Medulla oblongata (tissue), 1 donor: Measurements from ENCODE around the gene CLK1.
"Not testable (repeated sequence)": the region's sequence is repeated elsewhere in the genome, so short reads cannot be mapped to it uniquely, and the experiment has no call there.

Experiments used
- DNase-seq: peaks from one replicate; pipeline ENCODE4 v3.0.0-alpha.2; 2015; ENCODE audit errors: extremely low spot score

CLK1 gene

DNA sequence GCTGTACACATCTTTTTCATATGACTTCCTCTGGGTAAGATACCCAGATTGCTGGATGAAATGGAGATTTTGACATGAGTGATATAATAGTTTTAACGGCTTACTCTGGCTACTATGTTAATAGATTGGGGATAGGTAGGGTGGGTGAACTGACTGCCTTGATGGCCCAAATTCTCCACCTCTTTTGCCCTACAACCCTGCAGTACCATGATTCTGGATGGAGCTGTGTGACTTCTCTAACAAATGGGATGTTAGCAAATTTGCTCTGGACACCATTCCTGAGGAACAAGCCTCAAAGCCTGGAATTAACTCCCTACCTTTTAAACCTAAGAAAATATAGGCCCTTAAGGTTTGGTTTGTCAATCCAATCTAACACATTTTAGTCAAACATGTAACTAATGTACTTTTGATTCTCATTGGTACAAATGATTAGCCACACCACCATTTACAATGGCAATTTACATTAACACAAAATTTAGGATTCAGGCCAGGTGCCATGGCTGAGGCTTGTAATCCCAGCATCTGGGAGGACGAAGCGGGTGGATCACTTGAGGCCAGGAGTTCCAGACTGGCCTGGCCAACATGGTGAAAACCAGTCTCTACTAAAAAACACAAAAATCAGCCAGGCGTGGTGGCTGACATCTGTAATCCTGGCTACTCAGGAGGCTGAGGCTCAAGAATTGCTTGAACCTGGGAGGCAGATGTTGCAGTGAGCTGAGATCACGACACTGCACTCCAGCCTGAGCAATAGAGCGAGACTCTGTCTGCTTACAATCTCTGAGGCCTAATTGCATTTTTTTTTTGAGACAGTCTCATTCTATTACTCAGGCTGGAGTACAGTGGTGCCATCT lies 12.8 kb downstream of the CLK1 start:
- DNase-seq, result no peak

DNA sequence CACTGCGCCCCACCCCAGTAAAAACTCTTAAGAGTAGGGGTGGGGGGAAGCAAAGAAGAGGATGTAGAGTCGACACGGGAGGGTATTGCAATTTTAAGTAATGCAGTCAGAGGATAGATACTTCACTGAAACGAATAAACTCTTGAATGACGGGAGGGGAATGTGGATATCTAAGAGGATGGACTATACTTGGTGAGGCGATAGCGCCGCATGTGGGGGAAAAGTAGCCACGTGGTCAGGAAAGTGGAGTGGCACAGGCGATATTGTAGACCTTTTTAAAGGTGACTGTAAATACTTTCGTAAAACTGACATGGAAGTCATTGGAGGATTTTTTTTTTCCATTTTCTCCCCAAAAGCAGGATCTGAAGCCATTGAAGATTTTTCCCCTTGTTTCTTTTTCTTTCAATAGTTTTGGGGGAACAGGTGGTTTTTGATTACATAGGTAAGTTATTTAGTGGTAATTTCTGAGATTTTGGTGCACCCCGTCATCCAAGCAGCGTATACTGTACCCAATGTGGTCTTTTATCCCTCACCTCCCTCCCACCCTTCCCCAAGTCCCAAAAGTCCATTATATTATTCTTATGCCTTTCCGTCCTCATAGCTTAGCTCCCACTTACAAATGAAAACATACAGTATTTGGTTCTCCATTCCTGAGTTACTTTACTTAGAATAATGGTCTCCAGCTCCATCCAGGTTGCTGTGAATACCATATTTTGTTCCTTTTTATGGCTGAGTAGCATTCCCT lies 13.8 kb downstream of the CLK1 start:
- no peak for DNase-seq

DNA sequence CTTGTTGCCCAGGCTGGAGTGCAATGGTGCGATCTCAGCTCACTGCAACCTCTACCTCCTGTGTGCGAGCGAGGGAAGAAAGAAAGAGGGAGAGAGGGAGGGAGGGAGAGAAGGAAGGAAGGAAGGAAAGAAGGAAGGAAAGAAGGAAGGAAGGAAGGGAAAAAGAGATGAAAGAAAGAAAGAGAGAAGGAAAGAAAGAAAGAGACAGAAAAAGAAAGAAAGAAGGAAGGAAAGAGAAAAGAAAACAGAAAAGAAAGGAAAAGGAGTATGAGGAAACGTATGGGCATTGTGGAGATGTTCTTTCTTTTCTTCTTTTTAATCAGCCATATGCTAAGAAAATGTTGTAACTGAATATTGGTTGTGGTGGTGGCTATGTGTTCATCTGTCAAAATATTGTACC lies 16.5 kb downstream of the CLK1 start:
- DNase-seq, result no peak

DNA sequence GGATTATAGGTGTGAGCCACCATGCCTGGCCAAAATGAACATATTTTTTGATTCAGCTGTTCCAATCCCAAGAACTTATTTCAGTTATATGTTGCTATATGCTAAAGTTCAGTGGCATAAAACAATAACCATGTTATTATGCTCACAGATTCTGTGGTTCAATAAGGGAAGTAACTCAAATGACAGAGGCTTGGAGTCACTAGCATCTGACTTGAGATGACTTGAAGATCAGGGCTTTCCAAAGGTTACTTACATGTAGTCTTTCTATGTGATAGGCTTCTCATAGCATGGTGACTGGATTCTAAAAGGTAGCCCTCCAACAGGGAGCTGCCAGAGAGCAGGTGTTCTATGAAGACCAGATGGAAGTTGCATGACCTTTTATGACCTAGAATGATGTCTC lies 17.2 kb downstream of the CLK1 start:
- DNase-seq, result no peak

DNA sequence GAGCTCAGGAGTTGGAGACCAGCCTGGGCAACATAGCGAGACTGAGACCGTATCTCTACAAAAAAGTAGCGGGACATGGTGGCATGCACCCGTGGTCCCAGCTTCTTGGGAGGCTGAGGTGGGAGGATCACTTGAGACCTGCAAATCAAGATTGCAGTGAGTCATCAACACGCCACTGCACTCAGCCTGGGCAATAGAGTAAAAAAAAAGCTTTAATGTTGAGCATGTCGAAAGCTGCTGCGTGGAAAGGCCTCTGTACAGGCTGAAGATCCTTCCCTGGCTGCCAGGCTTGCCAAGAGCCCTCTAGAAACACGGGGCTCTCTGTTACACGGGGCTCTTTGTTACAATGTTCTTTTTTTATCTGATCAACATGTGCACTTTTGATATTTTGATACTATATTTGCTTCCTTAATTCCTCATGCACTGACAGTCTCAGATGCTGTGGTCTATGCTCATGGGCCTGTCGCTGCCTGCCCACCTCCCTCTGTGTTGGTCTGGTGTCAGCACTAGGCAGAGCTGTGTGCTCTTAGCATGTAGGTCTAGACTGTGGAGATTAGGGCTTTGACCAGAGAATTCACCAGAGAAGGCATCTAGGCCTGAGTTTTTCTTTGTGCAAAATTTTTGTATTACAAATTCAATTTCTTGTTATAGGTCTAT lies 18.7 kb downstream of the CLK1 start:
- DNase-seq, result no peak

DNA sequence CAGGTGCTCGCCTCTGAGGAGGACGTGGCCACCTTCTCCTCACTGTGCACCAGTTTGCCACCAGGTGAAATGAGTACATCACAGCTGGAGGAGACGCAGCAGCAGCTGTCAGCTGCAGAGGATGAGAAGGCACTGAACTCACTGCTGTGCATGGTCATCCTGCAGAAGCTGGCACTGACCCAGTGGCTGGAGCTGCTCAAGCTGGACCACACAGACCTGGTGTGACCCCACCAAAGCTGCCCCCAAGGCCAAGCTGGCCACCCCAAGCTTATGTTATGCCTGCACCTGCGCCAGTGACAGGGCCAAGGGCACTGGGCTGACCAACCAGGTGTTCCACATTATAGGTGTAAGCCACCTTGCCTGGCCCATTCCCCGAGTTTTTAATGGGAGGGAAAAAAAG lies 19.3 kb downstream of the CLK1 start:
- DNase-seq, result no peak

DNA sequence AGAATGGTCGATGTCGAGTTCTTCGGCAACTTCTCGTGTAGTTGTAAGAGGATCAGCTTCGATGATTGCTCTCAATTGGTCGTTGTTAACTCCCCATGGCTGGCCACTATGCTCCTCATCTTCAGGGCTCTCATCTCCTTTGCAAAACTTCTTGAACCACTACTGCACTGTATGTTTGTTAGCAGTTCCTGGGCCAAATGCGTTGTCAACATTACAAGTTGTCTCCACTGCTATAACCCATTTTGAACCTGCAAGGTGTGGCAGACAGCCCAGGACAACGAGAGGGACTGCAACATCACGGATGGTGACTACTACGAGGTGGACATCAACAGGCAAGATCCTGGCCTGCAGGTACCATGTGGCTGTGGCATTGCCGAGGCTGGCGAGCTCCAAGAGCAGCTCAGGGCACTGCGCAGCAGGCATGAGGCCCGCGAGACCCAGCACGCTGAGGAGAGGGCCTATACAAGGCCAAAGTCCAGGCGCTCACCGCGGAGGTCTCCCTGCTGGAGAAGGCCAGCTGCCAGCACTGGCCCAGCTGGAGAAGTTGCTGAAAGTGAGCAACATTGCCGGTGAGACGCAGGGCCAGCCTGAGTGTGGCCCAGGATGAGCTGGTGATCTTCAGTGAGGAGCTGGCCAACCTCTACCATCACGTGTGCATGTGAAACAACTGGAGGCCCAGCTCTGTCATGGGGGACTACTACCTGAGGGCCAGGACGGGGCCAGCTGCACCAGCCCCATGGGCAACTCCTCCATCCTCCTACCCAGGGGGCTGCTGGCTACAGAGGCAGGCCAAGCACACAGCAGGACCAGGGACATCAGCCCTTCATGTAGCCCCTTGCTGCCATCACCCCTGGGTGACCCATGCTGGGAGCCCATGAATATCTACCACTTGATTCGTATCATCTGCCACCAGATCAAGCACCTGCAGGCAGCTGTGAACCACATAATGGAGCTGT lies 20.2 kb downstream of the CLK1 start:
- no peak for DNase-seq

DNA sequence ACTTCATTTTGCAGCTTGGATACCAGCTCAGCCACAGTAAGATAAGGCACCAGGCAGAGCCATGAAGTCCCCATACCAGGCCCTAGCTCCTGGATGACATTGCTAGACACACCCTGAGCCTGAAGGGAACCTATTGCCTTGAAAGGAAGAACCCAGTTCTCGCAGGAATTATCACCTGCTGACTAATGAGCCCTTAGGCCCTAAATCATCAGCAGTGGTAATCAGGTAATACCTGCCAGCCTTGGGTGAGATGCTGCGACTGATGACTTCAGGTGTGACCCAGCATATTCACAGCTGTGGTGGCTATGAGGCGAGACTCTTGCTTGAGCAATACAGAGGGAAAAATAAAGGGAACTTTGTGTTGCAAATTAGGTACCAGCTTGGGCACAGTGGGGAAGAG lies 24.9 kb downstream of the CLK1 start:
- no peak for DNase-seq

DNA sequence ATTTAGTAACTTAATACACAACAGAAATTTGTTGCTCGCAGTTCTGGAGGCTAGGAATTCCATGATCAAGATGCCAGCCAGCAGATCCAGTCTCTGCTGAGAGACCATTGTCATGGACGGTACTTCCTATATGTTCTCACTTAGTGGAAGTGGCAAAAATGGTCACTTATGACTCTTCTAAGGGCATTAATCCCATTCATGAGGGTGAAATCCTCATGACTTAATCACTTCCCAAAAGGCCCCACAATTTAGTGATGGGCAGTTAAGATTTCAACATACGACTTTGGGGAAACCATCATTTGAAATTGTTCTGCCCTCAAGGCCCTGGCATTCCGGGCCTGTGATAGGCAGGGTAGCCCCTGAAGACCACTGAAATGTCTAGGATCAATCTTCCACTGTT lies 29.8 kb downstream of the CLK1 start:
- DNase-seq, result no peak

DNA sequence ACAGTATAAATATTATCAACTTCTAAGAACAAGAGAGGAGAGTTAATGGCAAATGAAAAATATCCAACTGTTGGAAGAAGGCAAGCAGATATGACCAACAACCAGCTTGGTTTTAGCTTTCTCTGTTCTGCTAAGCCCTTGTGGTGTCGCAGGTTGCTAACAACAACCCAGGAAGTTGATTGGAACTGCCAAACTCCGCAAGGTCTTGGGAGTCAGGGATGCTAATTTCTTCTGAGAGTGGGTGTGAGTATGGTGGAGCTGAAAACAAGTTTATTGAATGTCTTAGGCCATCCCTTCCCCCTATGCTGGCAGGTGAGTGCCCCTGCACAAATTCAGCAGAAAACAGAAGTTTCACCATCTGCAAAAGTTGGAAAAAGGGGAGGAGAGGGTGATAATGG lies 35.2 kb downstream of the CLK1 start:
- no peak for DNase-seq

DNA sequence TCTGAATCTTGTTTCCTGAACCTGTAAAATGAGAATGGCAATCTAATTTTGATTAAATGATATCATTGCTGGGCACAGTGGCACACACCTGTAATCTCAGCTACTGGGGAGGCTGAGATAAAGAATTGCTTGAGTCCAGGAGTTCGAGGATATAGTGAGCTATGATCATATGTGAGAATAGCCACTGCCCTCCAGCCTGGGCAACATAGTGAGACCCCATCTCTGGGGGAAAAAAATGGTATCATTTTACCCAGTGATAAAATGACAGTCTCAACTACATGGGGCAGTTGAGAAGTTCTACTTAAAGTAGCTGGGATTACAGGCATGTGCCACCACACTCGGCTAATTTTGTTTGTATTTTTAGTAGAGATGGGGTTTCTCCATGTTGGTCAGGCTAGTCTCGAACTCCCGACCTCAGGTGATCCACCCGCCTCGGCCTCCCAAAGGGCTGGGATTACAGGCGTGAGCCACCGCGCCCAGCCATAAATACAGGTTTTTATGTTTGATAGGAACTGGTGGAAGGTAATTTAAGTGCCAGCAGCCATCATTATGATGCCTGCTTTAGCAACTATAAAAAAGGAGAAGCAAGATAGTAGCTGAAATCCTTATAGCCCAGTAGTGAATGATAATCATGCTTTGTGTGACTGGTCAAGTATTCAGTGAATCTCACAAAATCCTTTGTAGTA lies 35.7 kb downstream of the CLK1 start:
- DNase-seq, result no peak

DNA sequence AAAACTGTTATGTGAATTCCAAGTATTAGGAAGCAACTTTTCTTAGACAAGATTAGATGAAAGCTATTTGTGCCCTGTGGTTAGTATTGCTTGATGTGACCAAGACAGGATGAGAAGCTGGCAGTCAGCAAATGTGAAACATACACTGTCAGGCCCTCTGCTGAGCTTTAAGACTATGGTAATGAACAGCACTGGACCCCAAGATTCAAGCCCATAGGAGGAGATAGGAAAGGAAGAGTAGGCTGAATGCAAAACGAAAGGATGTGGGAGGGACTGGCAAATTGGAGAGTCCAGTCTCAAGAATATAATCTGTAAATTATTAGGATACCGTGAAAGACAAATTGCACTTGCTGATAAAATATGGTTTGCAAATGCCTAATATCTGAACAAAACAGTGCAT lies 36.4 kb downstream of the CLK1 start:
- no peak for DNase-seq

DNA sequence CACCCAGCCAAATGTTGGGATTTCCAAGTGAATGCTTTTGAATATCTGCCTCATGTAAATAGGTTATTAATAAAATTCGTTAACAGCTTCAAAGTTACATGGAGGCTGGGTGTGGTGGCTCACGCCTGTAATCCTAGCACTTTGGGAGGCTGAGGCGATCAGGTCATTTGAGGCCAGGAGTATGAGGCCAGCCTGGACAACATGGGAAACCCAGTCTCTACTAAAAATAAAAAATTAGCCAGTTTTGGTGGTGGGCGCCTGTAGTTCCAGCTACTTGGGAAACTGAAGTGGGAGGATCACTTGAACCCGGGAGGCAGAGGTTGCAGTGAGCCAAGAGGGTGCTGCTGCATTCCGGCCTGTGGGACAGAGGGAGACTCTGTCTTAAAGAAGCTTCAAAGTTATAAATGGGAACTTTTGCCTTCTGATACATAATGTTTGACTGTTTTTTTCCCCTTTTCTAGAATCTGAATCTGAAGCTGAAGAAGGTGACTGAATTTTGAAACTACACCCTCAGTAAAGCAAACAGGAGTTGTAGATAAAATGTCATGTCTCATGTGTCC lies 42.7 kb downstream of the CLK1 start:
- DNase-seq, result no peak

DNA sequence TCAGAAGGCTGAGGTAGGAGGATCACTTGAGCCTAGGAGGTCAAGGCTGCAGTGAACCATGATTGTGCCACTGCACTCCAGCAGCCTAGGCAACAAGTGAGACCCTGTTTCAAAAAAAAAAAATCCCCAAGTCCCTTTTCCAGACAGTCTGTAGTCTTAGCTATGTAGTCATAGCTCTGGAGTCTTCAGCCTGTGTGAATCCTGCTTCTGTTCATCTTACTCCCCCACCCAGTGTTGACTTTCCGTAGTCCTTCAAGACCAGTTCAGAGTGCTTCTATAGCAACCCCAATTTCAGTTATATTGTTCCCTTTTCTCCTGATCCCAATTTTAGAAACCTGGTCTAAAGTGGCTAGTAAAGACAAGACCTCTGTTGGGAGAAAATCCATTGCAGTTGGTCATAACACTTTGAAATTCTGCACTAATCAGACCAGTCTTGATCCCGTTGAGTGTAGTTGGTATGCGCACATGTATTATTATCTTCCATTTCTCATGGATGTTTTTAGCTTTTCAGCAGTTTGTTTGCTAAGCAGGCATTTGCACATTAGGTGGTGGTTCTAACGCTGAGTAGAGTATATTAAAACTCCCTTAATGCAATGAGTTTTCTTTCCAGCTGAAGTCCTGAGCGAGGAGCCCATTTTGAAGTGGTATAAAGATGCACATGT lies 43.8 kb downstream of the CLK1 start:
- DNase-seq, result no peak

DNA sequence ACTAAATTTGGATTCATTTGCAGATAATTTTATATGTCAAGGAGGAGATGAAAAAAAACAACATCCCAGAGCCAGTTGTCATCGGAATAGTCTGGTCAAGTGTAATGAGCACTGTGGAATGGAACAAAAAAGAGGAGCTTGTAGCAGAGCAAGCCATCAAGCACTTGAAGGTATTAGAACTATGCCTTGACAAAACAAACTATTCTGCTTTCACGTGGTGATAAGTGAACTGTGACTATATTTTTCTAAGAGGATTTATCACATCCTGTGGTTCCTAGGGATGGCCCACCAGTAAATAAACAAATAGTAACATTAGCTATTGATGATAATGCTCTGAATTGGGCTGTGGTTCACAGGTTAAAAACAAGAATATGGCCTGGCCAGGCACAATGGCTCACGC lies 45.7 kb downstream of the CLK1 start:
- DNase-seq, result not testable (repeated sequence)

DNA sequence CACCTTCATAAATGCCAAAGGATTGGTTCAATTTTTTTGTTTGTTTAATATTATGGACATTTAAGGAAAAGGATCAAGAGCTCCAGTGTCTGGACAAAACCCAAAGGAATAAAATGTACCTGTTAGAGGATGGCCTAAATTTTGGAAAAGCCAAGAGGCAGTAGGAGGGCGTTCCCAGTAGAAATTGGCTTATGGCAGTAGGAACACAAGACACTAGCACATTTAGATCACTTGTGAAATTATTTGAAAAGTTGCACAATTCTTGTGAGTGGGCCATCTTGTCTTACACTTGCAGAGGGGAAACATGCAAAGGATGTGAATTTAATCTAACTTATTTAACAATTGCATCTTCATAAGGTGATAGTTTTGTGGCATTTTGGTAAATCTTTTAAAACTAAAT lies 49.5 kb downstream of the CLK1 start:
- DNase-seq, result no peak

DNA sequence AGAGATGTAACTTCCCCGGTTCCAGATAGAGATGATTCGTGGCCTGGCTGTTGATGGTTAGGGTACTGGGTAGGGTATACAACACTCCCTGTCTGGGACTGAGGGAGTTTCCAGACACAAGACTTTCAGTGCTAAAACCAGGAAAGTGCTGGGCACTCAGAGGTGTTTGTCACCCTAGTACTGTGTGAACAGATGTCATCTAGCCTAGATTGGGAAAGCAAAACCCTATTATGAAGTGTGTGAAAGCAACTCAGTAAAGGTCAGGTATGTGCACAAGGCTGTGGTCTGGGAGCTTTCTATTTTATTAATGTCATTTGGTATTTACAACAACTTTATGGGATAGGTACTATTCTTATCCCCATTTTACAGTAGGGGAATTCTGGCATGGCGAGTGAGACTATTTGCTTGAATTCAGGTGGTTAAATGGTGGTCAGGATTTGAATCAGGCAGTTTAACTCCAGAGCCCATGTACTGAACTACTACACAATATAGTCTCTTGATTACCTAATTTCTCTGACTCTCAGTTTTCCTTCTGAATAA lies 50.1 kb downstream of the CLK1 start:
- no peak for DNase-seq

DNA sequence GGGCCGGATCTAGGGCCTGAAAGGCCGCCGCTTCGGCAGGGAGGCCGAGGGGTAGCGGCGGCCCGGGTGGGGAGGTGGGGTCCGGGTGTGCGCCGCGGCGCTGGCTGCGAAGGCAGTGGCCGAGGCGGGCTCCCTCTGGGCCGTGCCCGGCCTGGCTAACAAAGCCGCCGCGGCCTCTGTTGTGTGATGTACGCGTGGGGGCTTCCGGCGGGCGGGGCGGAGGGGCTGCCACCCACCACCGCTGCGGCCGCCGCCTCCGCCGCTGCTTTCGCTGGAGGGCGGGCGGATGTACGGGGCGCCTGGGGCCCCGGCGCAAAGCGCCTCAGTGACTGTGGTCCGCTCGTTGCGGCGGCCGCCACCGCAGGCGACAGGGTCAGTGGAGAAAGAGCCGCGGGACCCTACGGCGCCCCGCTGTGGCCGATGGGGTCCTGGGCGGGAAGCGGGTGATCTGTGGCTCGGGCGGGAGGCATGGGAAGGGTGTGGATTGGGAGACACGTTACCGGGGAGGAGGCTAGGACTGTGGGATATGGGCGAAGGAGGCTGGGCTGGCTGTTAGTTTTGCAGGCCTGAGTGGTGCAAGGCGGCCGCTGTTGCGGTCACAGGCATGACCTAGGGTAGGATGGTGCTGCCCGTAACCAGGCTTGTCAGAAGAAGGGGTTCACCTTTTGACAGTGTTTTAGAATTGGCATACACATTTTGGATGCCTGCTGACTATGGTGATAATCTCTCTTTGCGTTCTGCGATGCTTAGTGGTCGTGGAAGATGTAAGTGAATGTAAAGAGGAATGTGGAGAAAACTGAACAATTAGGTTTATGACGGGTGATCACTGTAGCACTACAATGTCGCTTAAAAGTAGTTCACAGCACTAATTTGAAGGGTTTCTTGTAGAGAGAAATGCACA lies 52.1 kb downstream of the CLK1 start:
- peak; percentile 63 for DNase-seq
